Rectal smooth muscle tissue (tissue), 1 donor: ENCODE data around the gene CEBPG.

Experiments used
- H3K27ac ChIP-seq: one replicate; pipeline ENCODE4 v1.7.0; 2013; ENCODE audit warnings: low read depth, low read length, inconsistent platforms
- H3K27me3 ChIP-seq: one replicate; pipeline ENCODE4 v1.7.0; 2013; ENCODE audit warnings: low read length; ENCODE audit not compliant: control insufficient read depth, insufficient read depth
- H3K36me3 ChIP-seq: one replicate; pipeline ENCODE4 v1.7.0; 2013; ENCODE audit warnings: low read length; ENCODE audit not compliant: control insufficient read depth, insufficient read depth
- H3K4me1 ChIP-seq: one replicate; pipeline ENCODE4 v1.7.0; 2013; ENCODE audit warnings: low read length; ENCODE audit not compliant: control insufficient read depth, insufficient read depth
- H3K4me3 ChIP-seq: one replicate; pipeline ENCODE4 v1.7.0; 2013; ENCODE audit warnings: low read length
- H3K9ac ChIP-seq: one replicate; pipeline ENCODE4 v1.7.0; 2013; ENCODE audit warnings: low read length

The CEBPG gene

GRCh38 chr19:33410915-33411401 lies 37.4 kb downstream of the CEBPG start:
- Histone ChIP-seq H3K4me1 (no peaks in the 10 kb centered on the region), H3K27me3 (no peaks in the 10 kb centered on the region), H3K36me3 (no peaks in the 10 kb centered on the region), H3K4me3 (no peak overlapping the region), H3K9ac (no peak overlapping the region), H3K27ac (no peak overlapping the region)

GRCh38 chr19:33411621-33412180 lies 38.2 kb downstream of the CEBPG start:
- Histone ChIP-seq H3K27me3 (no peaks in the 10 kb centered on the region), H3K4me1 (peaks cover 3% of the 10 kb centered on the region), H3K9ac (no peak overlapping the region), H3K36me3 (no peaks in the 10 kb centered on the region), H3K27ac (no peak overlapping the region), H3K4me3 (no peak overlapping the region)

- no peak overlapping the region for H3K9ac ChIP-seq
- no peaks in the 10 kb centered on the region for H3K36me3 ChIP-seq
- no peaks in the 10 kb centered on the region for H3K27me3 ChIP-seq
- H3K4me3 ChIP-seq: no peak overlapping the region
- no peak overlapping the region for H3K27ac ChIP-seq
- peaks cover 4% of the 10 kb centered on the region for H3K4me1 ChIP-seq
Observed at GRCh38 chr19:33412601-33413425, 39.3 kb downstream of the CEBPG start.

GRCh38 chr19:33413426-33413725 lies 39.9 kb downstream of the CEBPG start:
- H3K36me3 ChIP-seq: no peaks in the 10 kb centered on the region
- H3K27ac ChIP-seq: no peak overlapping the region
- no peak overlapping the region for H3K4me3 ChIP-seq
- no peaks in the 10 kb centered on the region for H3K27me3 ChIP-seq
- peaks cover 4% of the 10 kb centered on the region for H3K4me1 ChIP-seq
- H3K9ac ChIP-seq: no peak overlapping the region

- Histone ChIP-seq H3K27ac (no peak overlapping the region), H3K4me1 (peaks cover 4% of the 10 kb centered on the region), H3K36me3 (no peaks in the 10 kb centered on the region), H3K9ac (no peak overlapping the region), H3K4me3 (no peak overlapping the region), H3K27me3 (no peaks in the 10 kb centered on the region)
Observed at GRCh38 chr19:33413868-33414666, 40.6 kb downstream of the CEBPG start.

- Histone ChIP-seq H3K4me1 (peaks cover 4% of the 10 kb centered on the region), H3K27me3 (no peaks in the 10 kb centered on the region), H3K36me3 (no peaks in the 10 kb centered on the region), H3K9ac (no peak overlapping the region), H3K4me3 (no peak overlapping the region), H3K27ac (no peak overlapping the region)
Observed at GRCh38 chr19:33414667-33415605, 41.4 kb downstream of the CEBPG start.

GRCh38 chr19:33416307-33417215 lies 43.1 kb downstream of the CEBPG start:
- peak overlapping the region; percentile 29 for H3K4me3 ChIP-seq

GRCh38 chr19:33417751-33418150 lies 44.2 kb downstream of the CEBPG start:
- no peaks in the 10 kb centered on the region for H3K27me3 ChIP-seq
- H3K27ac ChIP-seq: no peak overlapping the region
- H3K4me3 ChIP-seq: no peak overlapping the region
- H3K9ac ChIP-seq: no peak overlapping the region
- no peaks in the 10 kb centered on the region for H3K36me3 ChIP-seq
- peaks cover 4% of the 10 kb centered on the region for H3K4me1 ChIP-seq

More at GRCh38 chr19:33416307-33417215, 43.1 kb downstream of the CEBPG start:
- Histone ChIP-seq H3K4me1 (peaks cover 4% of the 10 kb centered on the region), H3K36me3 (no peaks in the 10 kb centered on the region), H3K9ac (no peak overlapping the region), H3K27me3 (no peaks in the 10 kb centered on the region), H3K27ac (no peak overlapping the region)

GRCh38 chr19:33418461-33418860 lies 45.0 kb downstream of the CEBPG start:
- H3K9ac ChIP-seq: no peak overlapping the region
- no peaks in the 10 kb centered on the region for H3K27me3 ChIP-seq
- no peaks in the 10 kb centered on the region for H3K36me3 ChIP-seq
- no peak overlapping the region for H3K27ac ChIP-seq
- peaks cover 4% of the 10 kb centered on the region for H3K4me1 ChIP-seq
- no peak overlapping the region for H3K4me3 ChIP-seq

GRCh38 chr19:33418871-33419787 lies 45.6 kb downstream of the CEBPG start:
- Histone ChIP-seq H3K27me3 (no peaks in the 10 kb centered on the region), H3K9ac (no peak overlapping the region), H3K4me1 (peaks cover 4% of the 10 kb centered on the region), H3K36me3 (no peaks in the 10 kb centered on the region), H3K4me3 (no peak overlapping the region), H3K27ac (no peak overlapping the region)
